Endometrial microvascular endothelial cells (primary cell): ENCODE results near the gene KCNK17. TPM values are rescaled to one million over a fixed set of nuclear protein-coding genes. Genes with fewer than 3 reads are reported as not detected.

Source experiments
- in situ Hi-C: cut with HindIII; loops from 2 replicates; pipeline ENCODE4 v1.10.0; 2017; ENCODE audit warnings: low sequenced_read_pairs, low pct_unique_long_range_greater_than_20kb; ENCODE audit errors: inconsistent ontology term
- total RNA-seq: library from RNA; depleted of rRNA; stranded (reverse); fragments of >200 nt; gene quantifications from one replicate; pipeline ENCODE4 v1.2.3, GENCODE V29; 2015; ENCODE audit errors: inconsistent ontology term

Gene KCNK17
- not detected for total RNA-seq

DNA sequence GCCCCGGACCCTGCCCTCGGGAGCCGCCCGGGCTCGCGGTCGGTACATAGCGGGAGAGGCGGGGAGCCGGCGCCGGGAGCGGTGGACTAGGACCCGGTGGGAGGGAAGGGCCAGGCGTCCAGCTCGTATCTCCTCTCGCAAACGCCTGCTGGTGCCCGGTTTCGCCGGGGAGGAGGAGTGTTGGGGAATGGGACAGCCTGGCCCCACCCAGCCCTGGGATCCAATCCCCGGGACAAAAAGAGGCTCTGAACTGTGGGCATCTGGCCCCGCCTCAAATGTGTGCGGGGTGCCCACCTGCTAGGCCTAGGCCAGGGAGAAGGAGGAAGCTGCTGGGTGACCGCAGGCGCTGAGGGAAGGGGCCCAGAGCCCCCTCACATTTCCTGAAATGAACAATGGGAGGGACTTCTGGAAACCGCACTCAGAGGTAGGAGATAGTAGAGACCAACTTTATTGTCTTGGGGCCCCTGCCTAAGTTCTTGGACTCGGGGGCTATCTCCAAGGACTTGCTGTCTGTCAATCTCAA, at the start of gene KCNK17:
KCNK17 (minus strand) TSS at position 147 of the 523 bp plus-strand sequence; CDS start at position 48, 99 bp downstream.
- in situ Hi-C loops, result no loop called here

DNA sequence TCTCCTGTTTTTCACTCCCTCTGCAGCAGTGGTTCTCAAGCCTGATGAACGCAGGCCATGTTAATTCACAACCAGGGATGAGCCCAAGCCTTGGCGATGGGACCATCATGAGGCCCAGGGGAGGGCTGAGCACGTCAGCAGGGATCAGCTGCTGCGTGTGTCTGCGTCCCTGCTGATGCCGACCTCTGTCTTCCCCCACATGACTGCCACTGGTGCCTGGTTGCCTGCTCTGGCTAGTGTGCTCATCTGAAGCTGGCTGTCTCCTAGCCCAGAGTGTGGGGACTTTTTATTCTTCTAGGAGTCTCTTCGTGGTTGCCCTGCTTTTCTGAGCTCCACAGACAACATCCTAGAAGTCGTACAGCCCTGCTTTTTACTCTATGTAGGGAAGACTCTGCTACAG, 49.1 kb upstream of the KCNK17 start:
- in situ Hi-C loops, result no loop called here

- in situ Hi-C loops, result no loop called here
Measured at GRCh38 chr6:39362487-39362865, 48.3 kb upstream of the KCNK17 start.

- in situ Hi-C loops, result no loop called here
Measured at GRCh38 chr6:39361657-39362486, 47.7 kb upstream of the KCNK17 start.

DNA sequence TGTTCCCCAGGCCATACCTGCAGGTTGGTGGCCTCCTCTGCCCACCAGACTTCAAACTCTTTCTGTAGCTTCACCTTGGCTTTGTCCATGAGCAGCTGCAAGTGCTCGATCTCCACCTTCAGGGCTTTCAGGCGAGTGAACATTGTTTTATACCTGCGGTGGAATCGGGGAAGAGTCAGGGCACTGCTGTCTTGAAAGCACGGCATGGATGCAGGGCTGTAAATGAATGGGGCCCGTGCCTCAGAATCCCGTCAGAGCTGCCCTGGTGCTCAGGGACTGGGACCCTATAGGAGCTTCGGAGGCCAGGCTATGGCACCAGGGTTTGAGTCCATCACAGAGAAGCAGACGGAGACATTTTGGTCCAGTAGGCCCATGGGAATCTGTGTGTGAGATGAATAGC, 46.2 kb upstream of the KCNK17 start:
- in situ Hi-C loops, result no loop called here

- in situ Hi-C loops, result no loop called here
Measured at GRCh38 chr6:39357998-39358686, 43.9 kb upstream of the KCNK17 start.

- in situ Hi-C loops, result no loop called here
Measured at GRCh38 chr6:39353698-39354315, 39.6 kb upstream of the KCNK17 start.

GRCh38 chr6:39350723-39351505, 36.7 kb upstream of the KCNK17 start:
- in situ Hi-C loops, result no loop called here

DNA sequence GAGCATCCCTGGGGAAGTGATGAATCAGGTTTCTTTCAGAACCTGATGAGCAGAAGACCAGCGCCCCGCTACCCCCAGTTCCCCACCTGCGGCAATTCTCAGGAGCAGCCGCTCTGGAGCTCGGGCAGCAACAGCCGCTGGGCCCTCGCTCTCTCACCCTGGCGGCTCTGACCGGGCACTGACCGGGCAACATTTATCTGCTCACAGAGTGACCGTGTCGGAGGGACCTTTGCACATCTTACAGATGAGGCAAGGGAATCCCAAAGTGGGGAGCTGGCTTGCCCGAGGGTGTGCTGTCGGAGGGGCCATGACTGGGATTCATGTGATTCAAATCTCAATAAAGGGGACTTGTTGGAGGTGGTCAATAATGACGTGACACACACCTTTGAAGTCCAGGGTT, 34.5 kb upstream of the KCNK17 start:
- in situ Hi-C loops, result no loop called here

DNA sequence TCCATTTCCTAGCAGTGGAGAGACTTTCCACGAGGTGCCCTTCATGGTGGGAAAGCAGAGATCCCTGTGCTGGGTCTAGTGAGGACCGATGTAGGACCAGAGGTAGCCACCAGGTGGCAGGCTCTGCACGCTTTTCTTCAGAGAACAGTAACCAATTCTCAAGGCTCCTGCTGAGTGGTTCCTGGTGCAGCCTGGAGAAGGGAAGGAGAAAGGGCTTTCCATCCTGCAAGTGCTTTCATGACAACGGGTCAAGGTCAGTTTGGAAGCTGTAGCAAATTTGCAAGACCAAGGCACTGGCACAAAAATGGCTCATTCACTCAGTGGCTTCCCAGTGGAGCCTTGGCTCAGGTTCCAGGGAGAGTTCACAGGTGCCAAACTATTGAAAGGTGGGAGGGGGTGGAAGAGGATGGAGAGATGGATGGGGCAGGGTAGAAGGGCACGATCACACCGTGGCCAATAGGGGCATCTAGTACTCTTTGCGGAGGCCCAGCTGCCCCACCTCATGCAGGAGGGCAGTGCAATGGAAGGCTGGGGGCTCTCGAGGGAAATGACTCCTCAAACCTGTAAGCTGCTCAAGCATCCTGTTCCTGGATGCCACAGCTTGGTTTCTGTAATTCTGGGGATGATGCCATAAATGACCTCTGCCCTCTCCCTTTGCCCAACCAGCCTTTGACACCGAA, 33.8 kb upstream of the KCNK17 start:
- in situ Hi-C loops, result no loop called here

DNA sequence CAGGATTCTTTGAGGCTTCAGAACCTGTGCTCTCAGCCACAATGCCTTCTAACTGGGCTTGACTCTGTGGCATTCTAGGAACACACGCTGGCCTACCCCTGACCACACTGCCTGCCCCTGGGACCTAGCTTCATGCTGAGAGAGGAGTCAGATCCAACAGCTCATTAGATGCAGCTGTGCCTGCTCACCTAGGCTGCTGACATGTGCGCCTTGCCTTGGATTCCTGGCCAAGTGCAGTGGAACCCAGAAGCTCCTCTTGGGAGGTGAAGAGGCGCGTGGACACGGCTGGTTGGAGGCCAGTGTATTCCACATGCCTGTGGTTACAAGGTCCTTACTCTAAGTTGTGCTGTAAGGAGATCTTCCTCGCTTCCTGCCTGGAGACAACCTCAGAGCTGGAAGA, 33.0 kb upstream of the KCNK17 start:
- in situ Hi-C loops, result no loop called here

GRCh38 chr6:39344821-39345280, 30.6 kb upstream of the KCNK17 start:
- in situ Hi-C loops, result no loop called here

GRCh38 chr6:39343396-39343870, 29.2 kb upstream of the KCNK17 start:
- in situ Hi-C loops, result no loop called here

DNA sequence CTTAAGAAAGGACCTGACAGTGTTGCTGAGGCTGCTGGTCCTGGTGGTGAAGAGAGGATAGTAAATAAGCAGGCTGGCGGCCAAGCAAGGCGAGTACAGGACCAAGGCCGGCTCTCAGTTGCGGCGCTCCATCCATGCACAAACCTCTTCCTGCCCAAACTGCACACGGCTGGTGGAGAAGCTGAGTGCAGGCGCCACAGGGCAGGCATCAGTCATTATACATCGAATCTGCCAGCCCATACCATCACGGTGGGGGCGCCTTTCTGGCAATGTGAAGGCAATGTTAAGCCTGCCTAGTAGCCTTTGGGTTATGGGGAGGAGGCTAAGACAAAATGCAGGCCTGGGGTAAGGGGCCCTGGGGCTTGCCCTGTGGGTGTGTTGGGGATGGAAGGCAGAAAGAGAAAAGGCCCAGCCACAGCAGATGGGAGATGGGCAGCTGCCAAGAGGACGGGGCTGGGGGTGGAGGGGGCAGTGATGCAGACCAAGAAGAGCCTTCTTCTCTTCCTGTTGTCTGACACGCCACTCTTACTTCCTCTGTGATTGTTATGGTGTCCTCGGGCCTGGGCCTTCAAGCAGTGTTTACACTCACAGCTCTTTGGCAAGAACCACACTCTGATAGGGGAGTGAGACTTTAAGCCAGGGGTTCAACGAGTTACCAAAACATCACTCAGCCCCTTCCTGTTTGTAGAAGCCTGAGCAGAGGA, 28.6 kb upstream of the KCNK17 start:
- in situ Hi-C loops, result no loop called here

DNA sequence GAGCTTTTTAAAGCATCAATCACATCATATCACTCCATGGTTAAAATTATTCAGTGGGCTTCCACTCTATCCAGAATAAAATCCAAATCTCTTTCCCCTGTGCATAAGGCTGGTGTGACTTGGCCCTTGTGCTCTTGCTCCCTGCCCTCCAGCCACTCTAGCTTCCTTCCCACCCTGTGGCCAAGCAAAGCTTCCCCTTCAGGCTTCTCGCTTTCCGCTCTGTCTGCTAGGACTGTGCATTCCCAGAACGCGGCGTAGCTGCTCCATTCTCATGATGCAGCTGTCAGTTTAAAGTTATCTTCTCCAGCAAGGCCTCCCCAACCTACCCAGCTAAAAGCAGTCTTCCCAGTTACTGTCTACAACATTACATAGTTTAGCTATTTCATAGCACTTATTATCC, 27.7 kb upstream of the KCNK17 start:
- in situ Hi-C loops, result no loop called here

DNA sequence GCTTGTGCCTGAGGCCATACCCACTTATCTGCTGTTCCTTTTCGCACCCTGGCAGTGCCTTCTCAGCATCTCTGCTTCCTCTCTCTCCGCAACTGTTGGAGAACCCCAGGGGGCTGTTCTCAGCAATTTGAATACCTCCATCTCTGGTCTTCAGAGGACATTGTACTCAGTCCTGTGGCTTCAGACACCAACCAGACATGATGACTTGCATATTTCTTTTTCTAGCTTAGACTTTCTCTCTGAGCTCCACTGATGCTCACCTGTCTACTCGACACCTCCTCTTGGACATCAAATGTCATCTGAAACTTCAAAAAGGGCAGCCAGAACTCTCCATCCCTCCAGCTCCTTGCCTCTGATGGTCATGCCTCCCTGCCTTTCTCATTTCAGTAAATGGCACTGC, 27.1 kb upstream of the KCNK17 start:
- in situ Hi-C loops, result no loop called here

DNA sequence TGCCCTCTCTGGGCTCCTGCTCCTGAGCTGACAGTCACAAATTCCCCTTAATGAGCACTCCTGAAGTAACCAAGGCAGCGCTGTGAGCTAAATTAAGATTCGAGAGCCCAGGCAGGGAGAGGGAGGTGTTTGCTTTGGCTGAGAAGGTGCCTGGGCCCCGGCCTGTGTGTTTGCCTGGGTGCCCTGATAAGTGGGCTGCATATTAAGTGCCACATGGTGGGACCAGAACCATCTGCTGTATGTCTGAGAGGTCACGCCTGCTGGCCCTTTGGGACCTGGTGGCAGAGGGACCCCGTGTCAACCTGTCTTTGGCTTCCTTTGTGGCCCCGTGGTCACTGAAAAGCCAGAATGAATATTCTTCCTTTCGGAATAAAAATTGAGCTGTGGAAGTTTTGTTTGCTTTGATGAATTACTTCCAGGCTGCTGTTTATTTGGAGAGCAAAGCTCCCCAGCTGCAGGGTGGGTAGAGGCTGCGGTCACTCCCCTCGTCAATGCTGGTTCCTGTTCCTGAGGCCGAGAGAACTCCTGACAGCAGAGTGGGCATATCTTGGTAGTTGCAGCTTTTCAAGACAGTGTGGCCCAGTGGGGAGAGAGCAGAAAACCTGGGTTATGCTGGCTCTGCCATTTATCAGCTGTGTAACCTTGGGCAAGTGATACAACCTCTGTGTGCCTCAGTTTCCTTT, 25.8 kb upstream of the KCNK17 start:
- in situ Hi-C loops, result no loop called here
